Right atrium auricular region (tissue), 2 donors: Measurements from ENCODE around the gene LAG3. TPM values are rescaled to one million over a fixed set of nuclear protein-coding genes. Genes with fewer than 3 reads are reported as not detected.

Source experiments
- DNase-seq: peaks from one replicate; pipeline ENCODE4 v3.0.0-alpha.2; 2019; ENCODE audit warnings: low spot score
- H3K27ac ChIP-seq, 2 donors: fragments of 200-600 bp; sonication (generic); 1 replicate in 1 of 2; 2 replicates in 1 of 2; pipeline ENCODE4 v1.5.1; 2016 to 2019
- H3K27me3 ChIP-seq, 2 donors: fragments of 200-600 bp; sonication (generic); one replicate each; pipeline versions ENCODE4 v1.5.1 to v1.6.0; 2017 to 2019
- H3K36me3 ChIP-seq: fragments of 200-600 bp; sonication (generic); one replicate; pipeline ENCODE4 v1.5.1; 2016
- H3K4me1 ChIP-seq, 2 donors: fragments of 200-600 bp; sonication (generic); one replicate each; pipeline versions ENCODE4 v1.5.1 to v1.6.0; 2017 to 2019
- H3K4me3 ChIP-seq, 2 donors: fragments of 200-600 bp; sonication (generic); 1 replicate in 1 of 2; 2 replicates in 1 of 2; pipeline ENCODE4 v1.5.1; 2017 to 2019; ENCODE audit warnings: mild to moderate bottlenecking in 1 of 2, moderate library complexity in 1 of 2
- H3K9me3 ChIP-seq, 2 donors: fragments of 200-600 bp; sonication (generic); one replicate each; pipeline ENCODE4 v1.5.1; 2019
- CTCF ChIP-seq, 2 donors: fragments of 200-600 bp; sonication (generic); IDR thresholded peaks; one replicate each; pipeline ENCODE4 v1.5.1; 2019; ENCODE audit warnings: antibody characterized with exemption in 2 of 2
- total RNA-seq, 2 donors: library from RNA; depleted of rRNA; stranded (reverse); fragments of >200 nt; gene quantifications; one replicate each; pipeline ENCODE4 v1.1.0, GENCODE V29; 2016

LAG3 gene
- total RNA-seq, 2 donors from 2014 or later: 0.47 TPM; not detected in 1

GRCh38 chr12:6775185-6776174 is 3.2 kb downstream of the LAG3 start:
- Histone ChIP-seq H3K27ac (no peak overlapping the region), H3K36me3 (no peaks in the 10 kb centered on the region), H3K4me1 (peaks cover 0 to 37% of the 10 kb centered on the region in 2 donors), H3K27me3 (no peaks in the 10 kb centered on the region), H3K9me3 (no peaks in the 10 kb centered on the region), H3K4me3 (no peak overlapping the region)
- no peak for TF ChIP-seq CTCF (IDR thresholded peaks at IDR 0.05)
- no peak for DNase-seq

GRCh38 chr12:6777386-6777785 is 5.1 kb downstream of the LAG3 start:
- H3K27me3 ChIP-seq: no peaks in the 10 kb centered on the region
- no peaks in the 10 kb centered on the region for H3K9me3 ChIP-seq
- no peak overlapping the region for H3K27ac ChIP-seq
- peaks cover 0 to 28% of the 10 kb centered on the region in 2 donors for H3K4me1 ChIP-seq
- no peak for DNase-seq
- no peak for TF ChIP-seq CTCF (IDR thresholded peaks at IDR 0.05)
- H3K36me3 ChIP-seq: no peaks in the 10 kb centered on the region
- H3K4me3 ChIP-seq: no peak overlapping the region

- no peak for DNase-seq
- TF ChIP-seq CTCF (IDR thresholded peaks at IDR 0.05): no peak
- H3K4me1 ChIP-seq: peaks cover 0 to 23% of the 10 kb centered on the region in 2 donors
- H3K36me3 ChIP-seq: no peaks in the 10 kb centered on the region
- peak overlapping the region in 1 of 2 donors; percentile 47 for H3K4me3 ChIP-seq
- H3K27ac ChIP-seq: peak overlapping the region; percentile 54 to 69
- H3K9me3 ChIP-seq: no peaks in the 10 kb centered on the region
- no peaks in the 10 kb centered on the region for H3K27me3 ChIP-seq
These were observed 5.9 kb downstream of the LAG3 start for GRCh38 chr12:6778217-6778573.

- peak; percentile 89 to 97 for TF ChIP-seq CTCF (IDR thresholded peaks at IDR 0.05)
- Histone ChIP-seq H3K27ac (peak overlapping the region; percentile 54 to 69), H3K36me3 (no peaks in the 10 kb centered on the region), H3K9me3 (no peaks in the 10 kb centered on the region), H3K27me3 (no peaks in the 10 kb centered on the region), H3K4me3 (peak overlapping the region; percentile 12 to 47), H3K4me1 (peaks cover 0 to 18% of the 10 kb centered on the region in 2 donors)
- DNase-seq: peak; percentile 96
These were observed 6.5 kb downstream of the LAG3 start for GRCh38 chr12:6778574-6779550.

GRCh38 chr12:6779708-6780432 is 7.5 kb downstream of the LAG3 start:
- no peak for DNase-seq
- no peaks in the 10 kb centered on the region for H3K27me3 ChIP-seq
- H3K4me1 ChIP-seq: peaks cover 0 to 15% of the 10 kb centered on the region in 2 donors
- no peaks in the 10 kb centered on the region for H3K36me3 ChIP-seq
- no peak for TF ChIP-seq CTCF (IDR thresholded peaks at IDR 0.05)
- no peak overlapping the region for H3K27ac ChIP-seq
- no peaks in the 10 kb centered on the region for H3K9me3 ChIP-seq
- H3K4me3 ChIP-seq: no peak overlapping the region
